ENCODE results near the gene CNOT4.
A peak's percentile ranks its signal among the peaks of the same experiment; 100 is the strongest.
"Not testable (repeated sequence)": the region's sequence is repeated elsewhere in the genome, so short reads cannot be mapped to it uniquely, and the experiment has no call there.

The CNOT4 gene

GRCh38 chr7:135320953-135321352 lies 188.9 kb downstream of the CNOT4 start:
- H3K4ac ChIP-seq (ENCODE audit: low read length); H2BK120ac ChIP-seq (ENCODE audit: low read depth, low read length); H3K79me1 ChIP-seq (ENCODE audit: low read depth, low read length); H3K4me1 ChIP-seq (ENCODE audit: control insufficient read depth in 2 of 2, insufficient read depth in 1 of 2, low read depth in 1 of 2, low read length in 2 of 2); H3K4me2 ChIP-seq (ENCODE audit: insufficient read depth, low read length, poor library complexity, severe bottlenecking); H3K27me3 ChIP-seq (ENCODE audit: control insufficient read depth in 3 of 3, insufficient read depth in 3 of 3, low read depth in 1 of 3, low read length in 3 of 3); H3K23ac ChIP-seq (ENCODE audit: low read depth, low read length, poor library complexity); H4K8ac ChIP-seq (ENCODE audit: low read depth, low read length); H3K9ac ChIP-seq (ENCODE audit: low read depth, low read length, poor library complexity); H3K36me3 ChIP-seq (replicated peaks in 1 of 2; ENCODE audit: control insufficient read depth in 2 of 2, insufficient read depth in 2 of 2, low read length in 2 of 2); H2AK5ac ChIP-seq (ENCODE audit: low read depth, low read length); H2BK5ac ChIP-seq (ENCODE audit: low read length); H3K27ac ChIP-seq (replicated peaks; ENCODE audit: low read length); DNase-seq (ENCODE audit: low spot score); H3K18ac ChIP-seq (ENCODE audit: low read length); H3K4me3 ChIP-seq (ENCODE audit: low read length in 2 of 2); H3K9me3 ChIP-seq (replicated peaks in 1 of 2; ENCODE audit: control insufficient read depth in 2 of 2, insufficient read depth in 1 of 2, low read depth in 1 of 2, low read length in 2 of 2); H3K14ac ChIP-seq (ENCODE audit: low read length); H2BK15ac ChIP-seq (ENCODE audit: low read length); H2BK12ac ChIP-seq (ENCODE audit: low read length); H4K91ac ChIP-seq (ENCODE audit: low read depth, low read length, poor library complexity); H2AFZ ChIP-seq (ENCODE audit: low read length): not testable (repeated sequence)
- no CpG with 5 or more reads among the region's 6 CpGs for WGBS, 2 donors (ENCODE audit: extremely low coverage in 2 of 2, insufficient read length in 2 of 2, insufficient replicate concordance in 1 of 2)

- Histone ChIP-seq H3K9me3 (replicated peaks in 1 of 2; ENCODE audit: control insufficient read depth in 2 of 2, insufficient read depth in 1 of 2, low read depth in 1 of 2, low read length in 2 of 2) (no peaks in the 10 kb centered on the region), H2AK5ac (ENCODE audit: low read depth, low read length) (no peak overlapping the region), H4K8ac (ENCODE audit: low read depth, low read length) (no peak overlapping the region), H3K18ac (ENCODE audit: low read length) (no peak overlapping the region), H3K4me1 (ENCODE audit: control insufficient read depth in 2 of 2, insufficient read depth in 1 of 2, low read depth in 1 of 2, low read length in 2 of 2) (peaks cover 0 to 2% of the 10 kb centered on the region in 2 donors), H3K4ac (ENCODE audit: low read length) (no peak overlapping the region), H2AFZ (ENCODE audit: low read length) (no peak overlapping the region), H3K79me1 (ENCODE audit: low read depth, low read length) (no peaks in the 10 kb centered on the region), H4K91ac (ENCODE audit: low read depth, low read length, poor library complexity) (no peak overlapping the region), H2BK5ac (ENCODE audit: low read length) (no peak overlapping the region), H3K9ac (ENCODE audit: low read depth, low read length, poor library complexity) (no peak overlapping the region), H3K27ac (replicated peaks; ENCODE audit: low read length) (no peak overlapping the region), H3K4me2 (ENCODE audit: insufficient read depth, low read length, poor library complexity, severe bottlenecking) (no peak overlapping the region), H3K4me3 (ENCODE audit: low read length in 2 of 2) (no peak overlapping the region), H2BK120ac (ENCODE audit: low read depth, low read length) (no peak overlapping the region), H3K14ac (ENCODE audit: low read length) (no peak overlapping the region), H2BK15ac (ENCODE audit: low read length) (peak overlapping the region; percentile 20), H3K27me3 (ENCODE audit: control insufficient read depth in 3 of 3, insufficient read depth in 3 of 3, low read depth in 1 of 3, low read length in 3 of 3) (no peaks in the 10 kb centered on the region), H3K23ac (ENCODE audit: low read depth, low read length, poor library complexity) (peak overlapping the region; percentile 16), H2BK12ac (ENCODE audit: low read length) (no peak overlapping the region), H3K36me3 (replicated peaks in 1 of 2; ENCODE audit: control insufficient read depth in 2 of 2, insufficient read depth in 2 of 2, low read length in 2 of 2) (no peaks in the 10 kb centered on the region)
- no CpG with 5 or more reads among the region's 8 CpGs for WGBS, 2 donors (ENCODE audit: extremely low coverage in 2 of 2, insufficient read length in 2 of 2, insufficient replicate concordance in 1 of 2)
- DNase-seq (ENCODE audit: low spot score) = no peak
Observed at GRCh38 chr7:135320268-135320667, 189.6 kb downstream of the CNOT4 start.

- Histone ChIP-seq H3K27me3 (ENCODE audit: control insufficient read depth in 3 of 3, insufficient read depth in 3 of 3, low read depth in 1 of 3, low read length in 3 of 3) (no peaks in the 10 kb centered on the region), H3K4me3 (ENCODE audit: low read length in 2 of 2) (no peak overlapping the region)
- no peak for DNase-seq (ENCODE audit: low spot score)
Observed at GRCh38 chr7:135317676-135318325, 192.1 kb downstream of the CNOT4 start.

GRCh38 chr7:135316648-135317313 lies 193.1 kb downstream of the CNOT4 start:
- peaks cover 0 to 2% of the 10 kb centered on the region in 2 donors for H3K4me1 ChIP-seq (ENCODE audit: control insufficient read depth in 2 of 2, insufficient read depth in 1 of 2, low read depth in 1 of 2, low read length in 2 of 2)
- WGBS, 2 donors (ENCODE audit: extremely low coverage in 2 of 2, insufficient read length in 2 of 2, insufficient replicate concordance in 1 of 2) = no CpG with 5 or more reads among the region's 8 CpGs
- no peak overlapping the region for H2BK12ac ChIP-seq (ENCODE audit: low read length)
- no peaks in the 10 kb centered on the region for H3K27me3 ChIP-seq (ENCODE audit: control insufficient read depth in 3 of 3, insufficient read depth in 3 of 3, low read depth in 1 of 3, low read length in 3 of 3)
- H2BK5ac ChIP-seq (ENCODE audit: low read length) = no peak overlapping the region
- no peak overlapping the region for H2BK120ac ChIP-seq (ENCODE audit: low read depth, low read length)
- no peak overlapping the region for H3K4ac ChIP-seq (ENCODE audit: low read length)
- no peak overlapping the region for H3K4me3 ChIP-seq (ENCODE audit: low read length in 2 of 2)
- no peak for DNase-seq (ENCODE audit: low spot score)
- no peak overlapping the region for H2AK5ac ChIP-seq (ENCODE audit: low read depth, low read length)
- no peak overlapping the region for H4K91ac ChIP-seq (ENCODE audit: low read depth, low read length, poor library complexity)
- no peak overlapping the region for H3K9ac ChIP-seq (ENCODE audit: low read depth, low read length, poor library complexity)
- no peak overlapping the region for H3K18ac ChIP-seq (ENCODE audit: low read length)
- no peaks in the 10 kb centered on the region for H3K36me3 ChIP-seq (replicated peaks in 1 of 2; ENCODE audit: control insufficient read depth in 2 of 2, insufficient read depth in 2 of 2, low read length in 2 of 2)
- H3K4me2 ChIP-seq (ENCODE audit: insufficient read depth, low read length, poor library complexity, severe bottlenecking) = no peak overlapping the region
- H2AFZ ChIP-seq (ENCODE audit: low read length) = peak overlapping the region; percentile 47
- no peak overlapping the region for H3K23ac ChIP-seq (ENCODE audit: low read depth, low read length, poor library complexity)
- H3K27ac ChIP-seq (replicated peaks; ENCODE audit: low read length) = no peak overlapping the region
- H3K79me1 ChIP-seq (ENCODE audit: low read depth, low read length) = no peaks in the 10 kb centered on the region
- H2BK15ac ChIP-seq (ENCODE audit: low read length) = no peak overlapping the region
- no peaks in the 10 kb centered on the region for H3K9me3 ChIP-seq (replicated peaks in 1 of 2; ENCODE audit: control insufficient read depth in 2 of 2, insufficient read depth in 1 of 2, low read depth in 1 of 2, low read length in 2 of 2)
- H3K14ac ChIP-seq (ENCODE audit: low read length) = no peak overlapping the region
- H4K8ac ChIP-seq (ENCODE audit: low read depth, low read length) = no peak overlapping the region

More at GRCh38 chr7:135317676-135318325, 192.1 kb downstream of the CNOT4 start:
- Histone ChIP-seq H2BK12ac (ENCODE audit: low read length) (no peak overlapping the region), H3K4ac (ENCODE audit: low read length) (no peak overlapping the region), H2BK120ac (ENCODE audit: low read depth, low read length) (no peak overlapping the region), H3K9ac (ENCODE audit: low read depth, low read length, poor library complexity) (no peak overlapping the region), H3K36me3 (replicated peaks in 1 of 2; ENCODE audit: control insufficient read depth in 2 of 2, insufficient read depth in 2 of 2, low read length in 2 of 2) (no peaks in the 10 kb centered on the region), H4K91ac (ENCODE audit: low read depth, low read length, poor library complexity) (no peak overlapping the region), H3K23ac (ENCODE audit: low read depth, low read length, poor library complexity) (peak overlapping the region; percentile 5), H3K14ac (ENCODE audit: low read length) (no peak overlapping the region), H3K27ac (replicated peaks; ENCODE audit: low read length) (no peak overlapping the region), H3K18ac (ENCODE audit: low read length) (no peak overlapping the region), H4K8ac (ENCODE audit: low read depth, low read length) (no peak overlapping the region), H3K9me3 (replicated peaks in 1 of 2; ENCODE audit: control insufficient read depth in 2 of 2, insufficient read depth in 1 of 2, low read depth in 1 of 2, low read length in 2 of 2) (no peaks in the 10 kb centered on the region), H3K4me2 (ENCODE audit: insufficient read depth, low read length, poor library complexity, severe bottlenecking) (no peak overlapping the region), H2AFZ (ENCODE audit: low read length) (no peak overlapping the region), H3K4me1 (ENCODE audit: control insufficient read depth in 2 of 2, insufficient read depth in 1 of 2, low read depth in 1 of 2, low read length in 2 of 2) (peaks cover 0 to 2% of the 10 kb centered on the region in 2 donors), H2BK5ac (ENCODE audit: low read length) (no peak overlapping the region), H2AK5ac (ENCODE audit: low read depth, low read length) (no peak overlapping the region), H2BK15ac (ENCODE audit: low read length) (no peak overlapping the region), H3K79me1 (ENCODE audit: low read depth, low read length) (no peaks in the 10 kb centered on the region)
- no CpG with 5 or more reads among the region's 10 CpGs for WGBS, 2 donors (ENCODE audit: extremely low coverage in 2 of 2, insufficient read length in 2 of 2, insufficient replicate concordance in 1 of 2)

Data from neuronal stem cell (in vitro differentiated cells).